Stimulated activated naive CD4-positive, alpha-beta T cell (primary cell): Measurements from ENCODE around the gene RAB40B.

Experiments
- DNase-seq, 6 experiments: peaks; one replicate each; lab custom pipeline; 2025; lab: John Stamatoyannopoulos, UW

RAB40B gene

GRCh38 chr17:82649501-82650261 lies 48.8 kb downstream of the RAB40B start:
- no peak for DNase-seq

DNA sequence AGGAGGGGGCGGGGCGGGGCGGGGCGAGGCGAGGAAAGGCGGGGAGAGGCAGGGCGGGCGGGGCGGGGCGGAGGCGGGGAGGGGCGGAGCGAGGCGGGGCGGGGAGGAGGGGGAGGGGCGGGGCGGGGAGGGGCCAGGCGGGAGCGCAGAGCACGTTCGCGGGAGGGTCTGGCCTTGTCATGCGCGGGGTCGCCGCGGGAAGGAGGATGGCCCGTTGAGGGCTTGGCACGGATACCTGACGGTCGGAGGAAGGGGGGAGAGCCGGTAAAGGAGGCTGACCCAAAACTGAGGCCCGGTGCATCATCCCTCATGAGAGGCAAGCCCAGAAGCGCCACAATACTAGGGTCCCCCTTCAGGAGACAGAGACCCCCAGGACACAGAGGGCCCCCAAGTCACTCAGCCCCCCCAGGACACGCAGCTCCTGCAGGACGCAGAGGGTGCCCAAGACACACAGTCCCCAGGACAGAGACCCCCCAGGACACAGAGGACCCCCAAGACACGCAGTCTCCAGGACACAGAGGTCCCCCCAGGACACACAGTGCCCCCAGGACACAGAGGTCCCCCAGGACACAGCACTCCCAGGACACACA lies 49.7 kb downstream of the RAB40B start:
- DNase-seq = peak in 2 of 6 experiments; percentile 70 to 72

DNA sequence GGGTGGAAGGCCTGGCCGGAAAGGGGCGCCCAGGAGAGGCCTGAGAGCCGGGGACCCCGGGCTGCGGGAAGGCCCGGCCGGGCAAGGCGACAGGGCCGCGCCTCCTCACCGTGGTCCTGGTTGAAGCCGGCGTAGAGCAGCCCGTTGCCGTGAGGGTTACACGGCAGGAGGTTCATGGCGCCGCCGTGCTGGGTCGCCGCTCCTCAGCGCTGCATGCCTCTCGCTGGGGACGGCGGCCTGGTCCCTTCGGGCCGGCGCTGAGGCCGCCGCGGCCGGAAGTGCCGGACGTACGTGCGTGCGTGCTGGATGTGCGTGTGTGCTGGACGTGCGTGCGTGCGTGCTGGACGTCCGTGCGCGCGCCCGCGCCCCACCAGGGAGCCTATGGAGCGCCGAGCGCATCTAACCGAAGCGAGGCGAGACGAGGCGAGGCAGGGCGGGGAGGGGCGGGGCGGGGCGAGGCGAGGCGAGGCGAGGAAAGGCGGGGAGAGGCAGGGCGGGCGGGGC lies 50.3 kb downstream of the RAB40B start, which contains the start of gene WDR45B:
Gene WDR45B (minus strand): TSS at position 280 of the 504 bp plus-strand sequence. CDS start 104 bp downstream, at position 176.
- peak; percentile 83 to 90 (median 88) for DNase-seq

DNA sequence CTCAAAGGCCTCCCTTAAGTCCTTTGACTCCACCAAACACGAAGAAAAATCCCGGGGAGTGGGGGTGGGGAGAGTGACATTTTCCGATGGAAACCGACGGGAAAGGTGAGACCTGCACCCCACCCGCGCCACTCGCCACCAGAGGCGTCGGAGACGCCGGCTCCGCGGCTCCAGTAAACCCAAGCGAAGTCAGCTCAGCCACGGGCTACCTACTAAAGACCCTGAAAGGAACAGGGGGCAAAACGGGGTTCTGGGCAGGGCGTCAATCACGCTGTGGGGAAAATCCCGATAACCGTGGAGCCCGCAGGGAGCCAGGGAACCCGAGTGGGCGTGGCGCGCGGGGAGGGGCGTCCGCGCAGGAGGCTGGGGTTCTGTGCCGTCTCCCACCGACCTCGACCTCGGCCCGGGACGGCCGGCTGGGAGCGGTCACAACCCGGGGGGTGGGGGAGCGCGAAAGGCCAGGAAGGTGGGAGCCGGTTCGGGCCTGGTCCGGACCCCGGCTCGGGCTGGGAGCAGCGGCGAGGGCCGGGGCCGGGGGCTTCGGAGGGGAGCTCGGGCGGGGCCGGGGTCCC lies 50.8 kb downstream of the RAB40B start:
- peak in 5 of 6 experiments; percentile 24 to 61 (median 45) for DNase-seq

- no peak for DNase-seq
Measured at GRCh38 chr17:82645516-82645915, 53.0 kb downstream of the RAB40B start.

GRCh38 chr17:82644148-82644547 lies 54.4 kb downstream of the RAB40B start:
- DNase-seq = no peak

- DNase-seq = no peak
Measured at GRCh38 chr17:82642022-82642421, 56.5 kb downstream of the RAB40B start.

DNA sequence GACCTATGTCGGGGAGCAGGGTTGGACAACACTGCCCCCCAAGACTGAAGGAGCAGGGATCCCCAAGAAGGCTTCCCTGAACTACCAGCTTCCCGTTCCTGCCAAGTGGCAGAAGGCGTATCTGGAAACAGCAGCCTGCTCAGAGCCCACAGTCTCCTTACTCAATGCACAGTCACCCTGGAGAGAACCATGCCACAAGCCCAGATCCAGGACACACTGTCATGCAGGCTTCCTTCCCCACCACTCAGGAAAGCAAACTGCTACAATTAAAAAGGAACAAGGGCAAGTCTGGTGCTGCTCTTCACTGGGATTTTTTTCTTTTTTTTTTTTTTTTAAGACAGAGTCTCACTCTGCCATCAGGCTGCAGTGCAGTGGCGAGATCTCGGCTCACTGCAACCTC lies 58.5 kb downstream of the RAB40B start:
- DNase-seq = no peak

GRCh38 chr17:82639628-82640027 lies 58.9 kb downstream of the RAB40B start:
- DNase-seq = no peak

GRCh38 chr17:82638183-82638773 lies 60.2 kb downstream of the RAB40B start:
- no peak for DNase-seq

DNA sequence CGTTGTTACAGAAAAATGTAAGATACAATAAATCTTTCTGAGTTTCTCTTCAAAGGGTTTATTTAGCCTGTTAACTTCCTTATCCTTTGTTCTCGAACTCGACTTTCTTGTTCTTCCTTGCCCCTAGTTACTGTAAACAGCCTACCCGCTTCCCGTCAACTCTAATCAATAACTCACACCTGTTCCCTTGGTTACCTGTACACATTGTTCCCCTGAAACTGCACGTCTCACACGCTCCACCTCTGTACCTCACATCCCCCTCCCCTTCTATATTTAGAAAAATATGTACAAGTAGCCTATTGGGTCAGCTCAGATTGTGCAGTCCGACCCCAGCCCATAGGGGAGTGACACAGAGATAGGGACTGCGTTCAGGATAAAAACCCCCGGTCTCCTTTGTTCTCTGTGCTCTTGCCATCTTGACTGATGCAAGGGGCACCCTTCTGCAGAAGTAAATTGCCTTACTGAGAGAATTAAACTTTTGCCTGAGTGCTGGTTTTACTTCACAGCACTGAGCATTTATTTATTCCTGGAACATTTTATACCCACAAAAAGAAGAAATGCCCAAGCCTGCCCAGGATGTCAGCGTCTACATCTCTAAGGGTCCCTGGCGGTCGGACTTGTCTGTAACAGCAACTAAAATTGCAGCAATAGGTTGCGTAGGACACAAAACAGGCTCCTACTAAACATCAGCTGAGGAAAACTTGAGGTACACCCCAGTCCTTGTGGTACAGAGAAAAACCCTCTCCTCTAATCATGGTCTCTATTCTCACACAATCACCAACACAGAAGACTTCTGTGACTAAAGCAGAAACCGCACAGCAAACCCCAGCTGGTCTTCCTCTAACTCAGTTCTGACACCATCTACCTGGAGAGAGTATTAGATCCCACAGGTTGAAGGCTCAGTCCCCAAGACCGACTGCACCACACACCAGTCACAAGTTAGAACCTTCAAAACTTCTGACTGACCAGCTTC lies 61.6 kb downstream of the RAB40B start:
- no peak for DNase-seq

- DNase-seq = no peak
Measured at GRCh38 chr17:82633343-82633742, 65.2 kb downstream of the RAB40B start.

- DNase-seq = no peak
Measured at GRCh38 chr17:82632451-82632850, 66.0 kb downstream of the RAB40B start.

- no peak for DNase-seq
Measured at GRCh38 chr17:82631544-82631943, 67.0 kb downstream of the RAB40B start.

GRCh38 chr17:82630212-82630611 lies 68.3 kb downstream of the RAB40B start:
- no peak for DNase-seq

DNA sequence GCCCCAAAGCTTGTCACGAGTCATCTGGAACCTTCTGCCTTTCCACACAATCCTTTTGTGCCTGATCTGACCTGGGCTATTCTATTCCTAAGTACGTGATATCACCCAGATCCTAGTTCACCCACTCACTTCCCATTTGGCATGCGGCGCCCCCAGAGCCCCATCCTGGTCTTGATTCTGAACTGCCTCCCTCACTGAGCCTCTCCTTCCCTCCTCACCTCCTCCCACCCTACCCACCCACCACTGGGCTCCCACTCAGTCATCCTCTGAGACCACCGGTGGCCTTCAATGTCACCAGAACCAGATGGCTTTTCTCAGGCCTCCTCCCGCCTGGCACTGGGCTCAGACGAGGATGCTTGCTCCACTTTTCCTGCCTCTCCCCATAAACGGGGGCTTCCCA lies 68.8 kb downstream of the RAB40B start:
- DNase-seq = no peak

DNA sequence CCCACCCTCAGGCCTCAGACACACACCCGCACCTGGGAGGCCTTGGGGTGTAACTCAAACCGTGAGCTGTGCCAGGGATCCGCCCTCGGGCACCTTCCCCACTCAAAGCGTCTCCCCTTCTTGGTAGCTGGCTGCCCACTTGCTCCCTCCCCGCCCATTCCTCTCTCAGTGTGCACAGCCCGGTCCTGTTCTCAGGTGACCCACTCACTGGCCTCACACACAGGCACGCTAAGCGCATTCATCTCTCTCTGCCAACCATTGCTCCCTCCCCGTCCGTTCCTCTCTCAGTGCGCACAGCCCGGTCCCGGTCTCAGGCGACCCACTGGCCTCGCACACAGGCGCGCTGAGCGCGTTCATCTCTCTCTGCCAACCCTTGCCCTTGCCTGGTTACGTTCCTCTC lies 71.1 kb downstream of the RAB40B start:
- no peak for DNase-seq

DNA sequence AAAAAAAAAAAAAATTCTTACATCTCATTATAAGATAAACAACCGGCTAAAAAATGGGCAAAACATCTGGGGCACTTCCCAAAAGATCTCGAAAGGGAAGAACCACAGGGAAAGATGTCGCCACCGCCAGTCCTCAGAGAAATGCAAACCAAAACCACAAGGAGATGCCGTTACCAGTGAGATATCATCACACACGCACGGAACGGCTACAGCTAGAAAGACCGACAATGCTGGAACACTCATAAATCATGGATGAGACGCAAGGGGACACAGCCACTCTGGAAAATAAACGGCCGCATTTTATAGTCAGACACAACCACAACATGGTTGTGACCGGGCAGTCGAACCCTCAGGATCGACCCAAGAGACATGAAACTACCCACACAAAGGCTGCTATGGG lies 74.8 kb downstream of the RAB40B start:
- no peak for DNase-seq

DNA sequence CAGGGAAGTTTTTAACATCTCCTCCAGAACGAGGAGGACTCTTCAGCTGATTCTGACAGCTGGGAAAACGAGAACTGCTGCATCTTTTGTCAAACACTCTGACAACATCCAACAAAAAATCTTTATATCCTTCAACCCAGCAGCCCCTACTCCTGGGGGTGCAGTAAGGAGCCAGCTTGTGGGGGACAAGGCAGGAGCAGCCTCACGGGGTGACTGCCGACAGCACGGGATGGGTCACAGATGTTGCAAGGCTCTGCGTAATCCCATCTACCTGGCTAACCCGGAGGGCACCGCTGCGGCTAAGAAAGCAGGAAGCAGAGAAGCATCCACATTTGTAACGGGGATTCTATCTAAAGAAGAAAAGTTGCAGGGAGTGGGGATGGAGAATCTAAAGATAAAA lies 78.9 kb downstream of the RAB40B start:
- DNase-seq = no peak

DNA sequence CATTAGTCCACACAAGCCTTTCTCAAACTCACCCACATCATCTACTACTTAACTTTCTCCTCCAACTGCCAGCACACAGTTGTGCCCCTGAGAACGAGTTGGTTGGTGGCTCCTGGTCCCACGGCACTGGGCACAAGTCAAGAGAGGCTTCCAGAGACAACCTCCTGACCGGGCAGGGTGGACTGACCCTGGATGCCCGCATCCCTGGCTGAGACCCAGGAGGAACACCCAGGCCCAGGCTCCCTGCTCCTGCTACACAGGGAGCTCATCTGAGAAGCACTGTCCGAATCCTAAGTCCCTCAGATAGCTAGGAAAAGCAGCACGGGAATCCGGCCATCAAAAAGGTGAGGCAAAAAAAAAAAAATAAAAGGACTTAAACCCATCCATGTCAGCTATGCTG lies 79.3 kb downstream of the RAB40B start:
- no peak for DNase-seq

DNA sequence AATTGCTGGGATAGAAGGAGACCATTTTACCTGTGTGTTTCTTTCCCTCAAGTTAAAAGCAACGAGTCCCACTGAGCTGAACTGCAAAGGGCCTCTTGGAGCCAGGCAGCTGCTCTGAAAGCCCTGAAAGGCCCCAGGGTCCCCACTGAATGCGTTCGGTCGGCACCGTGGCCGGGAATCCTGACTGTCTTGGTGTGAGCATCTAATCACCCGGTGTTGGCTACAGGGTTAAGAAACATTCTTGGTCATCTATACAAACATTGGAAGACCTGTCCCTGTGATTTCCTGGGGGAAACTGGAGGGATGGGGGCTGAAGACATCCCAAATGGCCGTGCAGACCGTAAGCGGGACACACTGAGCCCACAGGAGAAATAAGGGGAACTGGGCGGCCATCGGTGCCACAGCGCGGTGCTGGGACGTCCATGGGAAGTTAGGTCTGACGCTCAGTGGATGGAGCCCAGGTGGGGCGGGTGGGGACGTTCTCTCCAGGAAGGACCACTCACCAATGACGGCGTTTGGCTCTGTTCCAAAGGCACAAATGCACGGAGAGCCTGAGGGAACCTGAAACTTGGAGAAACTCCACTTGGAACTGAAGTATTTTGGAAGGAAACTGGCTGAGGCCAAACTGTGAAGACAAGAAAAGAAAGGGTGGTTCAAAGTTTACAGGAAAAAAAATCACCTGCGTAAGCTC lies 82.3 kb downstream of the RAB40B start:
- no peak for DNase-seq
